Fibroblast of pulmonary artery (primary cell): ENCODE data around the gene JMJD8.

Source experiments
- DNase-seq: peaks from one replicate; pipeline ENCODE4 v3.0.0-alpha.2; 2010; ENCODE audit warnings: low read depth
- H3K4me3 ChIP-seq: replicated peaks from 2 replicates; pipeline ENCODE4 v1.5.1; 2011; ENCODE audit warnings: low read depth, mild to moderate bottlenecking, control low read depth, low read length, moderate library complexity
- TF ChIP-seq, protein P1 (sequence below): IDR thresholded peaks from 2 replicates; pipeline ENCODE4 v1.5.1; 2011; ENCODE audit warnings: mild to moderate bottlenecking, control low read depth, low read length, inconsistent platforms; ENCODE audit errors: missing control alignments

The JMJD8 gene

DNA sequence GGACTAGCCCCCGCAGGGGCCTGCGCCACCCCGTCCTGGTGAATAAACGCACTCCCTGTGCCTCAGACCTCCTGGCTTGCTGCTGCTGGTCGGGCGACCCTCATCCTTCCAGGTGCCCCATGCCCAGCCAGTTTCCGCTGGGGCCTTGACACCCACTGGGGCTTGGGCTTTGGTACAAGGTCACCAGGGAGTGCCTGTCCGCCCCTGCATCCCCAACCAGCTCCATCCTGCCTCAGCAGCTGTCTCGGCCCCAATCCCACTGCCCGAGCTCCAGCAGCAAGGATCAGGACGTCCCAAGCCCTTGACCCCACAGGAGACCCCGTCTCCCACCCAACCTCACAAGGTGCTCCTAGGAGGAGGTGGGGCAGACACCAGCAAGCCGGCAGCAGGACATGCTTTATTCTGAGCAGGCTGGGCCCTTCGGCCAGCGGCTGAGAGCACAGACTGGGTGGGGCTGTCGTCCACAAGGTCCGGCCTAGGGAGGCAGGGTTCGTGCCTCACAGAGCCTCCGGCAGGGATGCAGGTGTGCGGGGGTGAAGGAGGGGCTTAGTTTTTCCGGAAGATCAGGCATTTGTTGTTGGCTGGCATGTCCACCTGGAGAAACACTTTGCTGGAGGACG is 50.0 kb downstream of the JMJD8 start:
- H3K4me3 ChIP-seq, result no peak overlapping the region
- no peak for DNase-seq
- TF ChIP-seq, protein P1, sequence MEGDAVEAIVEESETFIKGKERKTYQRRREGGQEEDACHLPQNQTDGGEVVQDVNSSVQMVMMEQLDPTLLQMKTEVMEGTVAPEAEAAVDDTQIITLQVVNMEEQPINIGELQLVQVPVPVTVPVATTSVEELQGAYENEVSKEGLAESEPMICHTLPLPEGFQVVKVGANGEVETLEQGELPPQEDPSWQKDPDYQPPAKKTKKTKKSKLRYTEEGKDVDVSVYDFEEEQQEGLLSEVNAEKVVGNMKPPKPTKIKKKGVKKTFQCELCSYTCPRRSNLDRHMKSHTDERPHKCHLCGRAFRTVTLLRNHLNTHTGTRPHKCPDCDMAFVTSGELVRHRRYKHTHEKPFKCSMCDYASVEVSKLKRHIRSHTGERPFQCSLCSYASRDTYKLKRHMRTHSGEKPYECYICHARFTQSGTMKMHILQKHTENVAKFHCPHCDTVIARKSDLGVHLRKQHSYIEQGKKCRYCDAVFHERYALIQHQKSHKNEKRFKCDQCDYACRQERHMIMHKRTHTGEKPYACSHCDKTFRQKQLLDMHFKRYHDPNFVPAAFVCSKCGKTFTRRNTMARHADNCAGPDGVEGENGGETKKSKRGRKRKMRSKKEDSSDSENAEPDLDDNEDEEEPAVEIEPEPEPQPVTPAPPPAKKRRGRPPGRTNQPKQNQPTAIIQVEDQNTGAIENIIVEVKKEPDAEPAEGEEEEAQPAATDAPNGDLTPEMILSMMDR, result no peak

DNA sequence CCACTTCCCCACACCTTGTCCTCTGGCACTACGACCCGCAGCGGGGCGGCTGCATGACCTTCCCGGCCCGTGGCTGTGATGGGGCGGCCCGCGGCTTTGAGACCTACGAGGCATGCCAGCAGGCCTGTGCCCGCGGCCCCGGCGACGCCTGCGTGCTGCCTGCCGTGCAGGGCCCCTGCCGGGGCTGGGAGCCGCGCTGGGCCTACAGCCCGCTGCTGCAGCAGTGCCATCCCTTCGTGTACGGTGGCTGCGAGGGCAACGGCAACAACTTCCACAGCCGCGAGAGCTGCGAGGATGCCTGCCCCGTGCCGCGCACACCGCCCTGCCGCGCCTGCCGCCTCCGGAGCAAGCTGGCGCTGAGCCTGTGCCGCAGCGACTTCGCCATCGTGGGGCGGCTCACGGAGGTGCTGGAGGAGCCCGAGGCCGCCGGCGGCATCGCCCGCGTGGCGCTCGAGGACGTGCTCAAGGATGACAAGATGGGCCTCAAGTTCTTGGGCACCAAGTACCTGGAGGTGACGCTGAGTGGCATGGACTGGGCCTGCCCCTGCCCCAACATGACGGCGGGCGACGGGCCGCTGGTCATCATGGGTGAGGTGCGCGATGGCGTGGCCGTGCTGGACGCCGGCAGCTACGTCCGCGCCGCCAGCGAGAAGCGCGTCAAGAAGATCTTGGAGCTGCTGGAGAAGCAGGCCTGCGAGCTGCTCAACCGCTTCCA is 50.6 kb downstream of the JMJD8 start:
- TF ChIP-seq, protein P1, result no peak
- H3K4me3 ChIP-seq, result no peak overlapping the region
- DNase-seq, result no peak

DNA sequence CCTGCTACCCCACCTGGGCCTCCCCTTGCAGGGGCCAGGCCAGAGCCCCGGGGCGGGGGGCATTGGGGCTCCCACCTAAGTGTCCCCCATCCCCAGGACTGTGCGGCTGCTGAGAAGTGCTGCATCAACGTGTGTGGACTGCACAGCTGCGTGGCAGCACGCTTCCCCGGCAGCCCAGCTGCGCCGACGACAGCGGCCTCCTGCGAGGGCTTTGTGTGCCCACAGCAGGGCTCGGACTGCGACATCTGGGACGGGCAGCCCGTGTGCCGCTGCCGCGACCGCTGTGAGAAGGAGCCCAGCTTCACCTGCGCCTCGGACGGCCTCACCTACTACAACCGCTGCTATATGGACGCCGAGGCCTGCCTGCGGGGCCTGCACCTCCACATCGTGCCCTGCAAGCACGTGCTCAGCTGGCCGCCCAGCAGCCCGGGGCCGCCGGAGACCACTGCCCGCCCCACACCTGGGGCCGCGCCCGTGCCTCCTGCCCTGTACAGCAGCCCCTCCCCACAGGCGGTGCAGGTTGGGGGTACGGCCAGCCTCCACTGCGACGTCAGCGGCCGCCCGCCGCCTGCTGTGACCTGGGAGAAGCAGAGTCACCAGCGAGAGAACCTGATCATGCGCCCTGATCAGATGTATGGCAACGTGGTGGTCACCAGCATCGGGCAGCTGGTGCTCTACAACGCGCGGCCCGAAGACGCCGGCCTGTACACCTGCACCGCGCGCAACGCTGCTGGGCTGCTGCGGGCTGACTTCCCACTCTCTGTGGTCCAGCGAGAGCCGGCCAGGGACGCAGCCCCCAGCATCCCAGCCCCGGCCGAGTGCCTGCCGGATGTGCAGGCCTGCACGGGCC is 51.4 kb downstream of the JMJD8 start:
- TF ChIP-seq, protein P1, result no peak
- H3K4me3 ChIP-seq, result no peak overlapping the region
- DNase-seq, result no peak

DNA sequence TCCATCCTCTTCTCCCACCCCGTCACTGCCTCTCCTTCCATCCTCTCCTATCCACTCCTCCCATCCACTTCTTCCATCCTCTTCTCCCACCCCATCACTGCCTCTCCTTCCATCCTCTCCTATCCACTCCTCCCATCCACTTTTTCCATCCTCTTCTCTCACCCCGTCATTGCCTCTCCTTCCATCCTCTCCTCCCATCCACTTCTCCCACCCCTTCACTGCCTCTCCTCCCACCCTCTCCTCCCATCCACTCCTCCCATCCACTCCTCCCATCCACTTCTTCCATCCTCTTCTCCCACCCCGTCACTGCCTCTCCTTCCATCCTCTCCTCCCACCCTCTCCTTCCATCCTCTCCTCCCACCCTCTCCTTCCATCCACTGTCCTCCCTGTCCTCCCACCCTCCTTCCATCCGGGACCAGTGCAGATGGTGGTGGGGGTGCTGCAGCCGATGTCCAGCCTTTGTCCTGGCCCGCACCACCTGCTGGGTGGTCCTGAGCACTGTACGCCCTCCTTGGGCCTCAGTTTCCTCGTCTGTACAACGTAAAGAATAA is 52.3 kb downstream of the JMJD8 start:
- no peak overlapping the region for H3K4me3 ChIP-seq
- DNase-seq, result no peak
- TF ChIP-seq, protein P1, result no peak
